HG03060 (cell line): ENCODE data around the gene ITGAD.

Experiments
- ATAC-seq: cut with Tn5 transposase; IDR thresholded peaks from one replicate; pipeline ENCODE4 v1.9.1; 2021; ENCODE audit warnings: low read depth, moderate number of reproducible peaks; ENCODE audit not compliant: unreplicated experiment

The ITGAD gene

DNA sequence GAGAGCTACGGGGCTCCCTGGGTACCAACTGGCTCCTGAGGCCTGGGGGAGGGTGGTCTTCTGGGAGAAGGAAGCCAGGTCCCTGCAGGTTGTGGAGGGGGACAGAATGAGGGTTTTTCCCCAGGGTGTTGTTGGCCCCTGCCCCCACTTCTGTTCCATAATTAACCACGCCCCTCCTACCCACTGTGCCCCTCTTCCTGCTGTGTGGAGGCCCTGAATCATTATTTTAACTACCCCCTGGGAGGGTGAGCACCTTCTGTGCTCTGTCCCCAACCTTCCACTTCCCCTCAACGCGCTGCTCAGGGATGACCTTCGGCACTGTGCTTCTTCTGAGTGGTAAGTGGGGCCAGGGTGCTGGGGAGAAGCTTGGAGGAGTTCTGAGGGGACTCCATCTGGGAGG is at the start of gene ITGAD:
ITGAD (plus strand) TSS at position 280 of the 400 bp plus-strand sequence; CDS start at position 306, 26 bp downstream.
- no peak for ATAC-seq

- ATAC-seq = peak; percentile 77
These were observed 48.4 kb upstream of the ITGAD start for GRCh38 chr16:31344712-31345111.

DNA sequence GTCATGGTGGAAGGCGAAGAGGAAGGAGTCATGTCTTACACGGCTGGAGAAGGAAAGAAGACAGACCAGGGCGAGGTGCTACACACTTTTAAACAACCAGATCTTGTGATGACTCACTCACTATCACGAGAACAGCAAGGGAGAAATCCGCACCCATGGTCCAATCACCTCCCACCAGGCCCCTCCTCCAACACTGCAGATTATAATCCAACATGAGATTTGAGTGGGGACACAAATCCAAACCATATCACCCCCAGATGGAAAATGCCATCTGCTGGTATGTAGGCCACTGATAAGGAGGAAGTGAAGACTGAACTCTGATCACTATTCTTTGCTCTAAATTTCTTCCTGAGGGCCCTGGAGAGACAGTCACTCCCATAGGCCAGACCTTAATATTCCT is 45.7 kb upstream of the ITGAD start:
- no peak for ATAC-seq

- no peak for ATAC-seq
These were observed 44.6 kb upstream of the ITGAD start for GRCh38 chr16:31348579-31348978.

- no peak for ATAC-seq
These were observed 42.7 kb upstream of the ITGAD start for GRCh38 chr16:31350275-31351005.

DNA sequence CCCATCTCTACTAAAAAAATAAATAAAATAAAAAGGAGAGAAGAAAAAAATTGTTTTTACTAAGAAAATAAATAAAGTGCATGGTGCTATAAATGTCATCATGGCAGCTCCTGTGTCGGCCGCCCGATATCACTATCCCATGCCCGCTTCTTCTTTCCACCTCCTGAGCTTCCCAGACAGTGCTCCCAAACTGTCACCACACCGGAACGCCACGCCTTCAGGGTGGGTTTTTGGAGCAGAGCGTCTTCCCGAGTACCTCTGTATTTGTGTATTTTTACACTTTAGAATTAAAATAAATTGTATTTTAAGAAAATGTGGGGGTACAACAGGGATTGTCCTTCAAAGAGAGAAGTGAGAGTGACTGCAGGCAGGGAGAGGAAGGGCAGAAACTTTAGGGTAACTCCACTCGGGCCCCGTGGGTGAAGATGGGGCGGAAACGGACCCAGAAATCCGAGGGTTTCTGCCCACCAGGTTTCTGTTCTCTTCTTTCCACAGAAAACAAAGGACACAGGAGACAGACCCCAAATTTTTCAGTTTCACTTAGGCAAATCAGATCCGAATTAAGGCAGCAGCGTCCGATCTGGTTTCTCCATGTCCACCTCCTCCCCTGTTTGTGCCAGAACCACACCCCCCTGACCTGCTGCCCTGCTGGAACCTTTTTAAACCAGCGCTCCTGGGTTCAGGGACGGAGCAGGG is 41.7 kb upstream of the ITGAD start:
- ATAC-seq = no peak

- ATAC-seq = no peak
These were observed 41.2 kb upstream of the ITGAD start for GRCh38 chr16:31351942-31352325.

GRCh38 chr16:31352376-31353115 is 40.6 kb upstream of the ITGAD start:
- no peak for ATAC-seq

GRCh38 chr16:31354394-31355291 is 38.5 kb upstream of the ITGAD start, which contains the start of gene ITGAX:
ITGAX (plus strand) TSS chr16:31355176; CDS start chr16:31355255, 79 bp downstream.
- ATAC-seq = peak; percentile 49

- ATAC-seq = no peak
These were observed 37.6 kb upstream of the ITGAD start for GRCh38 chr16:31355431-31356100.

DNA sequence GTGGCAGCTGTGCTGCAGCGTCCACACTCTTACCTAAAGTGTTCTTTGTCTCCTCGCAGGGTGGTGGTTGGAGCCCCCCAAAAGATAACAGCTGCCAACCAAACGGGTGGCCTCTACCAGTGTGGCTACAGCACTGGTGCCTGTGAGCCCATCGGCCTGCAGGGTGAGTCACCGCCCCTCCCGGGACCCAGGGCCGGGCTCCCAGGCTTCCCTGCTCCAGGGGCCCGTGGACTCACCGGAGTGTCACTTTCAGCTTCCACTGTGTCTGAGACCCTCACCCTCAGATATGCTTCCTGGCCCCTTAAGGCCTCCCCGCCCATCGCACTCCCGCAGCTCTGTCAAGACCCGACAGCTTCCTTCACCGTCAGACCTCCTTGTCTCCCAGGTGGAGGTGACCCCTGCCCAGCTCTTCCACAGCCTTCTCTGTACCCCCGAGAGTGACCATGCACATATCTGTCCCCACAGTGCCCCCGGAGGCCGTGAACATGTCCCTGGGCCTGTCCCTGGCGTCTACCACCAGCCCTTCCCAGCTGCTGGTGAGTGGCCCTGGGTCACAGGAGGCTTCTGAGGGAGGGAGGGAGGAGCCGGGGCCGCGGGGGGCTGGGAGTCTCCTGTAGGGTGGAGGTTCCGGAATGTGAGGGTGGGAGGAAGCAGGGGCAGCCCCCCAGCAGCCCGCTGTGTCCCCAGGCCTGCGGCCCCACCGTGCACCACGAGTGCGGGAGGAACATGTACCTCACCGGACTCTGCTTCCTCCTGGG is 36.4 kb upstream of the ITGAD start:
- ATAC-seq = no peak

DNA sequence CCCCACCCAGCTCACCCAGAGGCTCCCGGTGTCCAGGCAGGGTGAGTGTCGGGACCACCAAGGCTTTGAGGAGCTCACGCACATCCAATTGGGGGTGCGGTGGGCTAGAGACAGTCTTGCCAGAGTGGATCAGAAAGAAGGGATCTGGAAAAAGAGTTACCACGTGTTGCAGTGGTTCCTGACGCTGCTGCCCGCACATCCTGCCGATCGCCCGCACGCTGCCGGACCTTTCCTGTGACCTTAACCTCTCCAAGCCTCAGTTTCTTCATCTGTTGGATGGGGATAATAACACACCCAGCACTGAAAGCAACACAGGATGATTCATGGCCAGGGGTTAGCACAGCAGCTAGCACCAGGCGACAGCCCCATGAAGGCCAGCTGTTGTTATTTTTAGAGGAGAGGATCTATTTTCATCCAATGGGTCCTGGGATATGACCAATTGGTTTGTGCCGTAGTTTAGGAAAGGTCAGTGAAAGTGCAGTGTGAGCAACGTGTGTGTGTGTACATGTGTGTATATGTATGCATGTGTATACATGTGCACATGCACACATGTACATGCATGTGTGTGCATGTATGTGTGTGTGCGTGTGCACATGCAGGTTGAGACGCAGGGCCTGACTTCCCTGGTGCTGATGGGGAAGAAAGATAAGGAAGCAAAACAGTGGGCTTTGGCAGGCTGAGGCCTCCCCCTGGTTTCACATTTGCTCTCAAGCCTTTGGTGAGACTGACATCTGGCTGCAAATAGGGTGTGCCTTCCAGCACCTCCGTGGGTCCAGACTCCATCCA is 35.6 kb upstream of the ITGAD start:
- ATAC-seq = no peak

DNA sequence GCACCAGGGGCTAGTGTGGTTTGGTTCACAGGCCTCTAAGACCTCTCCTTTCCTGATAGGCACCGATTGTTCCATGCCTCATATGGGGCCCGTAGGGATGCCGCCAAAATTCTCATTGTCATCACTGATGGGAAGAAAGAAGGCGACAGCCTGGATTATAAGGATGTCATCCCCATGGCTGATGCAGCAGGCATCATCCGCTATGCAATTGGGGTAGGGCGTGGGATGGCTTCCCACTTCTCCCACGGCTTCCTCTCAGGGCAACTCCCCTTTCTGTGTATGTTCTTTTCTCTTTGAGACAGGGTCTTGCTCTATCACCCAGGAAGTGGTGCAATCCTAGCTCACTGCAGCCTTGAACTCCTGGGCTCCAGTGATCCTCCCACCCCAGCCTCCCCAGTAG is 32.9 kb upstream of the ITGAD start:
- no peak for ATAC-seq

- no peak for ATAC-seq
These were observed 31.7 kb upstream of the ITGAD start for GRCh38 chr16:31361201-31362110.

GRCh38 chr16:31362476-31363405 is 30.4 kb upstream of the ITGAD start:
- no peak for ATAC-seq

- no peak for ATAC-seq
These were observed 29.4 kb upstream of the ITGAD start for GRCh38 chr16:31363721-31364120.
